ENCODE data around the gene BAZ2A. TPM values are rescaled to one million over a fixed set of nuclear protein-coding genes. Genes with fewer than 3 reads are reported as not detected.
A peak's percentile ranks its signal among the peaks of the same experiment; 100 is the strongest.

Gene BAZ2A
- total and polyA plus RNA-seq, 9 donors, result 38.3 to 105 (median 77.5) TPM

DNA sequence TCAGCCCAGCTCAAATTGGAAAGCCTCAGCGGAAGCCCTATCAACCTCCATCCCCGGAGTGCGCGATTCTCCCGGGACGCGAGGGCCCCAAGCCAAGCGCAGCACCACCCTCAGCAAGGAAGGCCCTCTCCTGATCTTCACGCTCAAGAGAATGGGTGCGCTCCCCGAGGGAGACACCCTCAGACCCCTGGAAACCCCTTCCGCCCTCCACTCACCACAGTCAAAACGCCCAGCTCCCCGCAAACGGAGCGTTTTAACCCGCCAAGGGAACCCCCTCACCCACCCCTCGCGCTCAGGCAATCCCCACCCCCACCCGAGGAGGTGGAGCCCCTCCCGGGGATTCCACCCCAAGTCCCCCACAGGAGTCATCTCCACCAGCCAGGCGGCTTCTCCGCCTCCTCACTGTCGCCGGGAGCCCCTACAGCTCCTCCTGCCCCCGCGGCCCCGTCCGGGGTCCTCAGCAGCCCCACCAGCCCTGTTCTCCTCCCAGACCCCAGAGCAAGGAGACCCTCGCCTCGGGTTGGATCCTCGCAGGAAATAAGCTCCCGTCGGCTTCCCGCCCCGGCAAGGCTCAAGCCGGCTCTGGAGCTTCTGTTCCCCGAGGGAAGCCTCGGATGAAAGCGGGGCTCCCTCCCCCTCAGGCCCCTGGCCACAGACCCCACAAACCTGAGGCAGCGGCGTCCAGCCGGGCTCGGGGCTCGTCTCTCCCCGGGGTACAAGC, 507 bp downstream of the BAZ2A start:
- H3K27ac ChIP-seq, result peak overlapping the region; percentile 85 to 98
- TF ChIP-seq EP300 (IDR thresholded peaks at IDR 0.05) (no peak), POLR2A (IDR thresholded peaks at IDR 0.05) (no peak)
- TF ChIP-seq, protein P1, sequence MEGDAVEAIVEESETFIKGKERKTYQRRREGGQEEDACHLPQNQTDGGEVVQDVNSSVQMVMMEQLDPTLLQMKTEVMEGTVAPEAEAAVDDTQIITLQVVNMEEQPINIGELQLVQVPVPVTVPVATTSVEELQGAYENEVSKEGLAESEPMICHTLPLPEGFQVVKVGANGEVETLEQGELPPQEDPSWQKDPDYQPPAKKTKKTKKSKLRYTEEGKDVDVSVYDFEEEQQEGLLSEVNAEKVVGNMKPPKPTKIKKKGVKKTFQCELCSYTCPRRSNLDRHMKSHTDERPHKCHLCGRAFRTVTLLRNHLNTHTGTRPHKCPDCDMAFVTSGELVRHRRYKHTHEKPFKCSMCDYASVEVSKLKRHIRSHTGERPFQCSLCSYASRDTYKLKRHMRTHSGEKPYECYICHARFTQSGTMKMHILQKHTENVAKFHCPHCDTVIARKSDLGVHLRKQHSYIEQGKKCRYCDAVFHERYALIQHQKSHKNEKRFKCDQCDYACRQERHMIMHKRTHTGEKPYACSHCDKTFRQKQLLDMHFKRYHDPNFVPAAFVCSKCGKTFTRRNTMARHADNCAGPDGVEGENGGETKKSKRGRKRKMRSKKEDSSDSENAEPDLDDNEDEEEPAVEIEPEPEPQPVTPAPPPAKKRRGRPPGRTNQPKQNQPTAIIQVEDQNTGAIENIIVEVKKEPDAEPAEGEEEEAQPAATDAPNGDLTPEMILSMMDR (IDR thresholded peaks at IDR 0.05), result no peak
- 1% methylated on average over 38 to 46 of the region's 46 CpGs for WGBS, 3 donors
- intact Hi-C loops (cut with DNase I), result loop anchor here in 3 of 4 donors (5.0 to 10.0 kb wide), 3 partner anchors 107 to 895 kb away; partner anchors contain the start of gene RBMS2 (in 1 of the 3)
- peak overlapping the region; percentile 81 for H3K4me3 ChIP-seq
- no peaks in the 10 kb centered on the region for H3K27me3 ChIP-seq
- H3K4me1 ChIP-seq (ENCODE audit: insufficient read depth), result peaks cover 20% of the 10 kb centered on the region
- H3K36me3 ChIP-seq, result no peaks in the 10 kb centered on the region
- H3K9me3 ChIP-seq, result no peaks in the 10 kb centered on the region
- peak in 4 of 5 donors; percentile 37 to 62 (median 56) for DNase-seq

DNA sequence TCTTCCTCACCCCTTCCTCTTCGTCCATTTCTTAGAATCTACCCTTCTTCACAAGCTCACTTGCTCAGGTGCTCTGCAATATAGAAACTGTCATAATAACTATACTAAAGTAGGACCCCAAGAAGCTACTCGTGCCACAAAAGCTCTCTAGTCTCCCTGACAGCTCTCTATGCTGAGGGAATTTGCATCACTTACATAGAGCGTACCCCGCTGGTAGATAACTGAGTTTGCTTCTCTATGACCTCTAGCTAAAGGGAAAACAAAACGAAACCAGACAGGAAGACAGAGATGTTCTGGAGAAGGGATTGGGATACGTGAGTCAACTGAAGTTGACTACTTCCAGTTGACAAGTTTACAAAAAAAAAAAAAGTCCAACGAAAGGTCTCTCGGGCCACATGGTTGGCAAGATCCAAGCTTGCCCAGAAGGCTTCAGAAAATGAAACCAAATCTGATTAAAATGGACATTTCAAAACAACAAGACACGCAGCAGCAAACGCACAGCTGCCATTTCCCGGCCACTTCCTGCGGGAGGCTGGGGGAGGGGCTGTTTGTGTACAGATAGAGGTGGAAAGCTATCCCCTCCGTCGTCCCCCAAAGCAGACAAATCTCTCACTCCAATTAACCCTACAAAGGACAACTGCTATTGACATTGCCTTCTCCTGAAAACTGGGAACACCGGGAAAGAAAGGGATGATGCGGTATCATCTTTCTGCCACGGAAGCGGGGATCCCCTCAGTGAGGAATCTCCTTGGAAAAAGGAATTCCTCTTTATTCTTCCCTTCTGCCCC, 1.3 kb downstream of the BAZ2A start:
- WGBS, 3 donors, result 0 to 1% (median 0%) methylated on average over 18 of the region's 18 CpGs
- TF ChIP-seq POLR2A (IDR thresholded peaks at IDR 0.05) (no peak), EP300 (IDR thresholded peaks at IDR 0.05) (no peak)
- TF ChIP-seq, protein P1 (IDR thresholded peaks at IDR 0.05), result no peak
- Histone ChIP-seq H3K9me3 (no peaks in the 10 kb centered on the region), H3K27ac (peak overlapping the region; percentile 85 to 98), H3K27me3 (no peaks in the 10 kb centered on the region), H3K4me1 (ENCODE audit: insufficient read depth) (peaks cover 19% of the 10 kb centered on the region), H3K4me3 (peak overlapping the region; percentile 81), H3K36me3 (no peaks in the 10 kb centered on the region)
- DNase-seq, result peak; percentile 49 to 73 (median 66)
- intact Hi-C loops (cut with DNase I), result no loop called here

DNA sequence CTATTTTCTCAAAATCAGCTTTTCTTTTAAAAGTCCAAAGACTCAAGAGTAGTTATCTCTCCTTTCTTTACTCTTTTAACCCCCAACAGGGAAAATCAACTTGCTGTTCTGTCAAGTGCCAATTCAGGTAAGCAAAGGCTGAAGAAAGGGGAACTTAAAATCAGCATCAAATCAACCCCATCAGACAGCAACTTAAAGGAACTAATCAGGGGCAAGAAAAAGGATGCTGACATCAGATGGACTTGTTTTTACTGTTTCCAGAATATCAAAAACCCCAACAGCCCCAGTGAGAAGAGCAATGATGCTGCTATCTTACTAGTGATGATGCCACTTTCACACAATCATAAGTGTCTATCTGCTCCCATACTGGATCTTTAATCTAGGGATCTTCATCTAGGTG, 3.4 kb downstream of the BAZ2A start:
- TF ChIP-seq POLR2A (IDR thresholded peaks at IDR 0.05), result no peak
- no peak for TF ChIP-seq EP300 (IDR thresholded peaks at IDR 0.05)
- TF ChIP-seq, protein P1 (IDR thresholded peaks at IDR 0.05), result no peak
- Histone ChIP-seq H3K4me1 (ENCODE audit: insufficient read depth) (peaks cover 10% of the 10 kb centered on the region), H3K4me3 (no peak overlapping the region), H3K27ac (no peak overlapping the region), H3K9me3 (no peaks in the 10 kb centered on the region), H3K27me3 (no peaks in the 10 kb centered on the region), H3K36me3 (no peaks in the 10 kb centered on the region)
- intact Hi-C loops (cut with DNase I), result no loop called here
- no peak for DNase-seq

DNA sequence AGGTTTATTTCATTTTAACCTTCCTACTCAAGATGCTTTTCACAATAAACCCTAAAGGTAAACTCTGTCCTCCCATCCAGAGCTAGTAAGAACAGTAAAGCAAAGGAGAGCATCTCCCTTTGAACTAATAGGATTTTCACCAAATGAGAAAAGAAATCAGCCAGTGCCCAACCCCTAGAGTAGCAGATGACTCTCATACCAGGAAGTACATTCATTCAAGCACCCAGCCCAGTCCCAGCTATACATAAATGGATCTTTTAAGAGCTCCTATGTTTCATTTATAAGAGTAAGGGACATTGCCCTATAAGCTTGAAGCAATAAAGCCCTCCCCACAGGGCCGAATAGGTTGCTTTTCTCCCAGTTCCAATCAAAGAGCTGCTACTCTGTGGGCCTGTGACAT, 7.6 kb downstream of the BAZ2A start:
- no peak overlapping the region for H3K27ac ChIP-seq

More for the DNA sequence above, 7.6 kb downstream of the BAZ2A start:
- Histone ChIP-seq H3K4me3 (no peak overlapping the region), H3K36me3 (no peaks in the 10 kb centered on the region), H3K4me1 (ENCODE audit: insufficient read depth) (peaks cover 10% of the 10 kb centered on the region), H3K9me3 (no peaks in the 10 kb centered on the region), H3K27me3 (no peaks in the 10 kb centered on the region)
- intact Hi-C loops (cut with DNase I), result no loop called here
- WGBS, 3 donors, result 80 to 100% (median 83%) methylated on average over 1 of the region's 1 CpG
- no peak for DNase-seq
- TF ChIP-seq POLR2A (IDR thresholded peaks at IDR 0.05) (no peak), EP300 (IDR thresholded peaks at IDR 0.05) (no peak)
- TF ChIP-seq, protein P1 (IDR thresholded peaks at IDR 0.05), result no peak

Data from ovary (tissue), 9 donors.